ENCODE measurements around the gene MACROD1. TPM values are rescaled to one million over a fixed set of nuclear protein-coding genes. Genes with fewer than 3 reads are reported as not detected.

The MACROD1 gene
- total and polyA plus RNA-seq, 9 of the 15 experiments (the other 6 are each of a cell fraction or from before 2014, with no cell fraction given), result 1.1 to 60.0 (median 26.4) TPM

DNA sequence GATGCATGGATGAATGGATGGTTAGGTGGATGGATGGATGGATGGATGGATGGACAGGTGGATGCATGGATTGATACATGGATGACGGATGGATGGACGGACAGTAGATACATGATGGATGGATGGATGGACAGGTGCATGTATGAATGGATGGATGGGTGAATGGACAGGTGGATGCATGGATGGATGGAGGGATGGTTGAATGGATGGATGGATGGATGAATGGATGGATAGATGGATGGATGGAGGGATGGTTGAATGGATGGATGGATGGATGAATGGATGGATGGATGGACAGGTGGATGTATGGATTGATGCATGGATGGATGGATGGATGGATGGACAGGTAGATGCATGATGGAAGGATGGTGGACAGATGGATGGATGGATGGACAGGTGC, 51.7 kb downstream of the MACROD1 start:
- 87% methylated on average over 2 of the region's 2 CpGs for WGBS (ENCODE audit: insufficient coverage, low coverage, missing lambda C conversion rate)
- no peak overlapping the region for H2AFZ ChIP-seq (ENCODE audit: low read depth, low read length)
- ChIA-PET POLR2A (interaction anchor here (1.0 to 1.8 kb wide), 2 partner anchors 10 to 17 kb away, joined by 3 to 4 read pairs; no protein-coding TSS in a partner anchor), CTCF (ENCODE audit: low intra/inter-chr PET ratio) (no interaction called here)
- H3K79me2 ChIP-seq (ENCODE audit: control insufficient read depth, insufficient read depth, low read length), result no peaks in the 10 kb centered on the region
- H3K27ac ChIP-seq (ENCODE audit: extremely low read depth, low read depth, low read length), result no peak overlapping the region
- H3K36me3 ChIP-seq (ENCODE audit: control insufficient read depth, insufficient read depth, low read length), result no peaks in the 10 kb centered on the region
- H4K20me1 ChIP-seq (replicated peaks; ENCODE audit: control insufficient read depth, insufficient read depth, low read length), result peaks cover 33% of the 10 kb centered on the region
- H3K9me1 ChIP-seq (ENCODE audit: control insufficient read depth, insufficient read depth, low read length), result peaks cover 8% of the 10 kb centered on the region
- ATAC-seq, result no peak
- H3K4me3 ChIP-seq, result no peak overlapping the region
- no TSS peak for BruUV-seq (replicated peaks)
- no peaks in the 10 kb centered on the region for H3K27me3 ChIP-seq (ENCODE audit: control insufficient read depth in 2 of 2, insufficient read depth in 2 of 2, low read length in 2 of 2)
- no peak for DNase-seq (ENCODE audit: extremely low read depth in 1 of 4, low spot score in 3 of 4)
- intact Hi-C loops (cut with micrococcal nuclease), result no loop called here
- TF ChIP-seq OTX1 (CRISPR knock-in tag; IDR thresholded peaks at IDR 0.05), result no peak
- TF ChIP-seq ILF3 (IDR thresholded peaks at IDR 0.05; ENCODE audit: borderline replicate concordance), result no peak
- TF ChIP-seq SRSF3 (IDR thresholded peaks at IDR 0.05; ENCODE audit: insufficient read depth, low read length), result no peak
- no peak for TF ChIP-seq SMARCA4 (IDR thresholded peaks at IDR 0.05)
- TF ChIP-seq GTF2B (IDR thresholded peaks at IDR 0.05; ENCODE audit: extremely low read depth, insufficient read length), result no peak
- peak in 1 of 2 experiments; percentile 10; a peak in 3 of 4 replicates for TF ChIP-seq KDM1A (IDR thresholded peaks at IDR 0.05)
- no peaks in the 10 kb centered on the region for H3K9me3 ChIP-seq (replicated peaks; ENCODE audit: control insufficient read depth, insufficient read depth, low read depth, low read length)
- H3K4me1 ChIP-seq (replicated peaks in 1 of 2; ENCODE audit: control insufficient read depth in 2 of 2, insufficient read depth in 2 of 2, low read length in 2 of 2), result peaks cover 0 to 17% of the 10 kb centered on the region in 2 experiments; a peak in 2 of 5 replicates
- no peak overlapping the region for H3K4me2 ChIP-seq (ENCODE audit: insufficient read depth, low read length)
- in situ Hi-C loops (cut with MboI), result no loop called here
- no peak for FAIRE-seq
- H3K9ac ChIP-seq (ENCODE audit: insufficient read depth in 1 of 2, low read depth in 2 of 2, low read length in 2 of 2), result no peak overlapping the region

DNA sequence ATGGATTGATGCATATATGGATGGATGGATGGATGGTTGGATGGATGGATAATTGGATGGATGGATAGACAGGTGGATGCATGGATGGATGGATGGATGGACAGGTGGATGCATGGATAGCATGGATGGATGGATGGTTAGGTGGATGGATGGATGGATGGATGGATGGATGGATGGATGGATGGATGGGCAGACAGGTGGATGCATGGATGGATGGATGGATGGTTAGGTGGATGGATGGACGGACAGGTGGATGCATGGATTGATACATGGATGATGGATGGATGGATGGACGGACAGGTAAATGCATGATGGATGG, 52.5 kb downstream of the MACROD1 start:
- no peak overlapping the region for H3K27ac ChIP-seq (ENCODE audit: extremely low read depth, low read depth, low read length)
- no peak overlapping the region for H3K4me2 ChIP-seq (ENCODE audit: insufficient read depth, low read length)
- H3K9ac ChIP-seq (ENCODE audit: insufficient read depth in 1 of 2, low read depth in 2 of 2, low read length in 2 of 2), result no peak overlapping the region
- no peaks in the 10 kb centered on the region for H3K36me3 ChIP-seq (ENCODE audit: control insufficient read depth, insufficient read depth, low read length)
- peaks cover 33% of the 10 kb centered on the region for H4K20me1 ChIP-seq (replicated peaks; ENCODE audit: control insufficient read depth, insufficient read depth, low read length)
- ATAC-seq, result no peak
- in situ Hi-C loops (cut with MboI), result no loop called here
- intact Hi-C loops (cut with micrococcal nuclease), result no loop called here
- TF ChIP-seq, protein P1, sequence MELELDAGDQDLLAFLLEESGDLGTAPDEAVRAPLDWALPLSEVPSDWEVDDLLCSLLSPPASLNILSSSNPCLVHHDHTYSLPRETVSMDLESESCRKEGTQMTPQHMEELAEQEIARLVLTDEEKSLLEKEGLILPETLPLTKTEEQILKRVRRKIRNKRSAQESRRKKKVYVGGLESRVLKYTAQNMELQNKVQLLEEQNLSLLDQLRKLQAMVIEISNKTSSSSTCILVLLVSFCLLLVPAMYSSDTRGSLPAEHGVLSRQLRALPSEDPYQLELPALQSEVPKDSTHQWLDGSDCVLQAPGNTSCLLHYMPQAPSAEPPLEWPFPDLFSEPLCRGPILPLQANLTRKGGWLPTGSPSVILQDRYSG (tag; conservative IDR thresholded peaks at IDR 0.05; ENCODE audit: low read depth), result no peak
- TF ChIP-seq KDM1A (IDR thresholded peaks at IDR 0.05), result peak in 1 of 2 experiments; percentile 53; a peak in 3 of 4 replicates
- H3K9me3 ChIP-seq (replicated peaks; ENCODE audit: control insufficient read depth, insufficient read depth, low read depth, low read length), result no peaks in the 10 kb centered on the region
- no peak overlapping the region for H2AFZ ChIP-seq (ENCODE audit: low read depth, low read length)
- FAIRE-seq, result no peak
- H3K4me3 ChIP-seq, result no peak overlapping the region
- H3K9me1 ChIP-seq (ENCODE audit: control insufficient read depth, insufficient read depth, low read length), result peaks cover 8% of the 10 kb centered on the region
- WGBS (ENCODE audit: insufficient coverage, low coverage, missing lambda C conversion rate), result 36% methylated on average over 2 of the region's 2 CpGs
- DNase-seq (ENCODE audit: extremely low read depth in 1 of 4, low spot score in 3 of 4), result no peak
- CTCF ChIA-PET (ENCODE audit: low intra/inter-chr PET ratio), result no interaction called here
- POLR2A ChIA-PET, result no interaction called here
- no TSS peak for BruUV-seq (replicated peaks)
- no peaks in the 10 kb centered on the region for H3K79me2 ChIP-seq (ENCODE audit: control insufficient read depth, insufficient read depth, low read length)
- H3K4me1 ChIP-seq (replicated peaks in 1 of 2; ENCODE audit: control insufficient read depth in 2 of 2, insufficient read depth in 2 of 2, low read length in 2 of 2), result peaks cover 0 to 17% of the 10 kb centered on the region in 2 experiments; a peak in 2 of 5 replicates
- no peaks in the 10 kb centered on the region for H3K27me3 ChIP-seq (ENCODE audit: control insufficient read depth in 2 of 2, insufficient read depth in 2 of 2, low read length in 2 of 2)
